Fibroblast of gingiva (primary cell): ENCODE results near the gene CABP2.

Source experiments
- DNase-seq: peaks from one replicate; pipeline ENCODE4 v3.0.0-alpha.2; 2011; ENCODE audit warnings: low read depth

The CABP2 gene

GRCh38 chr11:67472882-67473281 lies 50.4 kb downstream of the CABP2 start:
- DNase-seq, result no peak

GRCh38 chr11:67470337-67471002 lies 52.8 kb downstream of the CABP2 start:
- no peak for DNase-seq

- DNase-seq, result no peak
These were observed 53.8 kb downstream of the CABP2 start for GRCh38 chr11:67469508-67469811.
